Stomach (tissue), 4 donors: ENCODE data around the gene ADORA1.

Experiments
- POLR2A ChIP-seq, 4 donors: fragments of 450-650 bp; IDR thresholded peaks; one replicate each; pipeline ENCODE4 v1.6.1; 2016; ENCODE audit warnings: antibody characterized with exemption in 4 of 4, control low read depth in 2 of 4, mild to moderate bottlenecking in 1 of 4, moderate library complexity in 1 of 4
- TF ChIP-seq, protein P1 (sequence below), 7 experiments: fragments of 450-650 bp in 4 of 7; fragments of 200-600 bp in 3 of 7; sonication (generic) in 3 of 7; IDR thresholded peaks; one replicate each; pipeline ENCODE4 v1.5.1; 2016 to 2019; ENCODE audit warnings: antibody characterized with exemption in 7 of 7, control low read depth in 2 of 7, mild to moderate bottlenecking in 1 of 7

DNA sequence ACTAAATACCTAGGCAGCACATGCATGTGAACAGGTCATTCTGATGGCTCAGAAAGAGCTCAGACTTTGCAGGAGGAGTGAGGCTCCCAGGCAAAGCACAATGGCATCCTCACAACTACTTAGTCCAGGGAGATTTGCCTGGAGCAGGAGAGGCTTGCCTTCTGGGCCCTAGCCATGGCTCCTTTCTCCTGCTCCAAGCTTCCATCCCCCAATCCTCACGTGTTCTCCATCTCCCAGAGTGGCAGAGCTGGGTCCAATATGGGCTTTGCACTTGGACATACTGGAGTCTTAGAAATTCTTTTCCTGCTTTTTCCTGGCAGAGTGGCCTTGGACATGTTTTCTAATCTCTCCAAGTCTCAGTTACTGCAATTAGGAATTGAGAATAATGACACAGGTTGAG, 32.3 kb downstream of the ADORA1 start:
- TF ChIP-seq POLR2A (IDR thresholded peaks at IDR 0.05): no peak
- TF ChIP-seq, protein P1, sequence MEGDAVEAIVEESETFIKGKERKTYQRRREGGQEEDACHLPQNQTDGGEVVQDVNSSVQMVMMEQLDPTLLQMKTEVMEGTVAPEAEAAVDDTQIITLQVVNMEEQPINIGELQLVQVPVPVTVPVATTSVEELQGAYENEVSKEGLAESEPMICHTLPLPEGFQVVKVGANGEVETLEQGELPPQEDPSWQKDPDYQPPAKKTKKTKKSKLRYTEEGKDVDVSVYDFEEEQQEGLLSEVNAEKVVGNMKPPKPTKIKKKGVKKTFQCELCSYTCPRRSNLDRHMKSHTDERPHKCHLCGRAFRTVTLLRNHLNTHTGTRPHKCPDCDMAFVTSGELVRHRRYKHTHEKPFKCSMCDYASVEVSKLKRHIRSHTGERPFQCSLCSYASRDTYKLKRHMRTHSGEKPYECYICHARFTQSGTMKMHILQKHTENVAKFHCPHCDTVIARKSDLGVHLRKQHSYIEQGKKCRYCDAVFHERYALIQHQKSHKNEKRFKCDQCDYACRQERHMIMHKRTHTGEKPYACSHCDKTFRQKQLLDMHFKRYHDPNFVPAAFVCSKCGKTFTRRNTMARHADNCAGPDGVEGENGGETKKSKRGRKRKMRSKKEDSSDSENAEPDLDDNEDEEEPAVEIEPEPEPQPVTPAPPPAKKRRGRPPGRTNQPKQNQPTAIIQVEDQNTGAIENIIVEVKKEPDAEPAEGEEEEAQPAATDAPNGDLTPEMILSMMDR (IDR thresholded peaks at IDR 0.05): no peak
